Medulla oblongata (tissue), 1 donor: Measurements from ENCODE around the gene CCDC160.
A peak's percentile ranks its signal among the peaks of the same experiment; 100 is the strongest.
"Not testable (repeated sequence)": the region's sequence is repeated elsewhere in the genome, so short reads cannot be mapped to it uniquely, and the experiment has no call there.

ENCODE experiments used
- DNase-seq: peaks from one replicate; pipeline ENCODE4 v3.0.0-alpha.2; 2015; ENCODE audit errors: extremely low spot score

Gene CCDC160

GRCh38 chrX:134236626-134237614 is at the start of gene CCDC160:
CCDC160 (plus strand) TSS chrX:134237182; CDS start chrX:134244801, 7,619 bp downstream.
- peak; percentile 39 for DNase-seq

GRCh38 chrX:134191281-134191680 is 45.7 kb upstream of the CCDC160 start:
- DNase-seq: no peak

GRCh38 chrX:134194915-134195314 is 42.1 kb upstream of the CCDC160 start:
- no peak for DNase-seq

GRCh38 chrX:134202561-134202960 is 34.4 kb upstream of the CCDC160 start:
- DNase-seq: no peak

- no peak for DNase-seq
Observed at GRCh38 chrX:134206221-134206620, 30.8 kb upstream of the CCDC160 start.

- no peak for DNase-seq
Observed at GRCh38 chrX:134210465-134210864, 26.5 kb upstream of the CCDC160 start.

- no peak for DNase-seq
Observed at GRCh38 chrX:134235236-134235635, 1.7 kb upstream of the CCDC160 start.

- not testable (repeated sequence) for DNase-seq
Observed at GRCh38 chrX:134238144-134238543, 1.2 kb downstream of the CCDC160 start.

GRCh38 chrX:134239016-134239415 is 2.0 kb downstream of the CCDC160 start:
- DNase-seq: no peak

- DNase-seq: no peak
Observed at GRCh38 chrX:134240209-134240608, 3.2 kb downstream of the CCDC160 start.

GRCh38 chrX:134241960-134242619 is 5.1 kb downstream of the CCDC160 start:
- DNase-seq: peak; percentile 7

- DNase-seq: no peak
Observed at GRCh38 chrX:134244043-134244442, 7.1 kb downstream of the CCDC160 start.

- peak; percentile 58 for DNase-seq
Observed at GRCh38 chrX:134246282-134246681, 9.3 kb downstream of the CCDC160 start.

- no peak for DNase-seq
Observed at GRCh38 chrX:134247492-134247891, 10.5 kb downstream of the CCDC160 start.

- DNase-seq: no peak
Observed at GRCh38 chrX:134249241-134249640, 12.3 kb downstream of the CCDC160 start.

GRCh38 chrX:134251241-134251640 is 14.3 kb downstream of the CCDC160 start:
- DNase-seq: peak; percentile 48

GRCh38 chrX:134254511-134254910 is 17.5 kb downstream of the CCDC160 start:
- DNase-seq: no peak

GRCh38 chrX:134255555-134255954 is 18.6 kb downstream of the CCDC160 start:
- no peak for DNase-seq

GRCh38 chrX:134256684-134257083 is 19.7 kb downstream of the CCDC160 start:
- DNase-seq: no peak

GRCh38 chrX:134258202-134258601 is 21.2 kb downstream of the CCDC160 start:
- DNase-seq: no peak

GRCh38 chrX:134285934-134286333 is 49.0 kb downstream of the CCDC160 start:
- not testable (repeated sequence) for DNase-seq

GRCh38 chrX:134287346-134287745 is 50.4 kb downstream of the CCDC160 start:
- DNase-seq: no peak

GRCh38 chrX:134294548-134294947 is 57.6 kb downstream of the CCDC160 start:
- DNase-seq: peak; percentile 11
